ENCODE data around the gene MESP2.

Gene MESP2, protein sequence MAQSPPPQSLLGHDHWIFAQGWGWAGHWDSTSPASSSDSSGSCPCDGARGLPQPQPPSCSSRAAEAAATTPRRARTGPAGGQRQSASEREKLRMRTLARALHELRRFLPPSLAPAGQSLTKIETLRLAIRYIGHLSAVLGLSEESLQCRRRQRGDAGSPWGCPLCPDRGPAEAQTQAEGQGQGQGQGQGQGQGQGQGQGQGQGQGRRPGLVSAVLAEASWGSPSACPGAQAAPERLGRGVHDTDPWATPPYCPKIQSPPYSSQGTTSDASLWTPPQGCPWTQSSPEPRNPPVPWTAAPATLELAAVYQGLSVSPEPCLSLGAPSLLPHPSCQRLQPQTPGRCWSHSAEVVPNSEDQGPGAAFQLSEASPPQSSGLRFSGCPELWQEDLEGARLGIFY
- long read RNA-seq, donor 1: 0 reads
- long read RNA-seq, donor 2, partial matches to known transcripts: 36 of 45 reads
- long read RNA-seq, donor 2, other reads (novel, unspliced or antisense): 9 of 45 reads
- long read RNA-seq, donor 3: 0 reads
- long read RNA-seq, donor 4: 0 reads
- long read RNA-seq, donor 5: 0 reads
- long read RNA-seq, donor 6, partial matches to known transcripts: 41 of 52 reads
- long read RNA-seq, donor 6, other reads (novel, unspliced or antisense): 11 of 52 reads
- long read RNA-seq, donor 7: 0 reads
- long read RNA-seq, donor 8, partial matches to known transcripts: 109 of 109 reads
- long read RNA-seq, donor 8, other reads (novel, unspliced or antisense): 0 of 109 reads

DNA sequence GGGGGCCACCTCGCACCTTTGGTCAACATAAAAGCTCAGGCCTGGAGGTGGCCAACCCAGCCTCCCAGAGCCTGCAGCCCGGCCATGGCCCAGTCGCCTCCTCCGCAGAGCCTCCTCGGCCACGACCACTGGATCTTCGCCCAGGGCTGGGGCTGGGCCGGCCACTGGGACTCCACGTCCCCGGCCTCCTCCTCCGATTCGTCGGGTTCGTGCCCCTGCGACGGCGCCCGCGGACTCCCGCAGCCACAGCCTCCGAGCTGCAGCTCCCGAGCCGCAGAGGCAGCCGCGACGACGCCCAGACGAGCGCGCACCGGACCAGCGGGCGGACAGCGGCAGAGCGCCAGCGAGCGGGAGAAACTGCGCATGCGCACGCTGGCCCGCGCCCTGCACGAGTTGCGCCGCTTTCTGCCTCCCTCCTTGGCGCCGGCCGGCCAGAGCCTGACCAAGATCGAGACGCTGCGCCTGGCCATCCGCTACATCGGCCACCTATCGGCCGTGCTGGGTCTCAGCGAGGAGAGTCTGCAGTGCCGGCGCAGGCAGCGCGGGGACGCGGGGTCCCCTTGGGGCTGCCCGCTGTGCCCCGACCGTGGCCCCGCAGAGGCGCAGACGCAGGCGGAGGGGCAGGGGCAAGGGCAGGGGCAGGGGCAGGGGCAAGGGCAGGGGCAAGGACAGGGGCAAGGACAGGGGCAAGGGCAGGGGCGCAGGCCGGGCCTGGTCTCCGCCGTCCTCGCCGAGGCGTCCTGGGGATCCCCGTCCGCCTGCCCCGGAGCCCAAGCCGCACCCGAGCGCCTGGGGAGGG lies at the start of gene MESP2:
Gene MESP2 (plus strand): TSS at position 59 of the 799 bp plus-strand sequence. CDS start 26 bp downstream, at position 85.
- DNase-seq: peak; percentile 84

DNA sequence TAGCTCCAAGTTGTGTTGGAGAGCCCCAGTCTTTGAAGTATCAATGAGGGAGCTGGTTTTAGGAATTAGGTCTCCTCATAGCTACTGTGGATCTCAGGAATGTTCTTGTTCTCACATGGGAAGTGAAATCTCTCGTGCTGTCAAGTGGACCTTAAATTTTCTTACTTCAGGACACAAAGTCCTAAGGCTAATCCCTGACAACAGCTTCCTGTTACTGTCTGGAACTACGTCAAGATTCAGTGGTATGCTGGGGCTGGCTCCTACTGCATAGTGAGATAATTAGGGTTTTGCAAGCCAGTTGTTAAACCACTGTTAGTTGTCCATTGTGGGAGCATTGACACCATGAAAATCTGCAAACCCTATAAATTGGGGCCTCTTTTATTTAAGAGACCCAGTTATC lies 47.9 kb upstream of the MESP2 start:
- no peak for DNase-seq

DNA sequence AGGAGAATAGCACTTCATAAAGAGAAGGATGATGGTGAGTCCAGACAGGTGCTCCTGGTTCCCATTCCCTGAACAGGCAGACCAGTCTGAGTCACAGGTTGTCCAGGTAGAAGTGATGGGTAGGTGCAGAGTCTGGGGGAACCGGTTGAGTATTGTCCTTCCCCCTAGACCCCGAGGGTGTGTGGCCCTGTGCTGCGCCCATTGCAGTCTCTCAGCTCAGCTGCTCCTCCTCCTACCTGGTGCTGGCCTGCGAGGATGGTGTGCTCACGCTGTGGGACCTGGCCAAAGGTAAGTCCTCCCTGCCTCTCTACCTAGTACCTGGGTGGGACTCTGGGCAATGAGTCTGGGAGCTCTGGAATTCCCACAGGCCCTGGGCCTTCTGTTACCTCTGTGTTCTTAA lies 44.9 kb upstream of the MESP2 start:
- DNase-seq: no peak

DNA sequence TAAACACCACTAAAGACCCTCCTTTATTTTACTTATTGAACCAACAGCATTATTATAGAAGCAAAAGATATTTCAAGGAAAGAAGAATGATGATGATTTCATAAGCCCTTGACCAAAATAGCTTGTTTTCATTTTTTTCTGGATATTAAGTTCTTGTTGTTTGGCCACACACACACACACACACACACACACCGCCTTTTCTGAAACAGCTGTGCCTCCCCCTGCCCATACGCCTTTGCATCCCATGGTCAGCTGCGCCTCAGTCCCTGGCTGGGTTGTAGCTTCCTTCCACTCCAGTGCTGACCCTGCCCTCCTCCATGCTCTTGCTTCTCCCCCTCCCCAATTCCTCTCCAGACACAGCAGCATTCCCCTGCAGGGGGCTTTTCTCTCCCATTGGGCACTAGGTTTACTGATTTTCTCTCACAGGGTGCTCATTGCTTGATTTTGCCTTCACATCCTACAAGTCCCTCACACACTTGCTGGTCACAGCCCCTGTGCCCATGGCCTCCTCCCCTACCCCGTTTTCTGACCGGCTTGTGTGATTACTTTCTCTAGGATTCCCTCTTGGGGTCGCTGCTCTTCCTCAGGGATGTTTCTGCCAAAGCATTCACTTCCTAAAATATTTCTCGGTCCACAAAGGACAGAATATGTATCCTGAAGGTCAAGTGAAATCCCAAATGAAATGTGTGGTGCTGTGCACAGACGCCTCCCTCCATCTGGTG lies 43.5 kb upstream of the MESP2 start:
- DNase-seq: no peak

DNA sequence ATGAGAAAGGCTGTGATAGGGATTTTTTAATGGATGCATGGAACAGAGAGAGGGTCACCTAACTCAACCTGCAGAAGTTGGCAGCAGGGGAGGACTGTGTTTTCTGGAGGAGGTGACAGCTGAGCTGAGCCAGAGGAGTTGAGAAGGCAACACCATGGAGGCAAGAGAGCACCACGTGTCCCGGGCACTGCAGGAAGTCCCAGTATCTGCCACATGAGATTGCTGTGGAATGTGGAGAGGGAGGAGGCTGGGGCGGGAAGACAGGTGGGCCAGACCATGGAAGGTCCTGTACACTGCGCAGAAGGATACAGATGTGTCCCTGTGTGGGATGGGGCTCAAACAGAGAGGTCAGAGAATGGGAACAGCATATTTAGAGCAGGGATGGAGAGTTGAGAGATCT lies 40.4 kb upstream of the MESP2 start:
- DNase-seq: no peak

DNA sequence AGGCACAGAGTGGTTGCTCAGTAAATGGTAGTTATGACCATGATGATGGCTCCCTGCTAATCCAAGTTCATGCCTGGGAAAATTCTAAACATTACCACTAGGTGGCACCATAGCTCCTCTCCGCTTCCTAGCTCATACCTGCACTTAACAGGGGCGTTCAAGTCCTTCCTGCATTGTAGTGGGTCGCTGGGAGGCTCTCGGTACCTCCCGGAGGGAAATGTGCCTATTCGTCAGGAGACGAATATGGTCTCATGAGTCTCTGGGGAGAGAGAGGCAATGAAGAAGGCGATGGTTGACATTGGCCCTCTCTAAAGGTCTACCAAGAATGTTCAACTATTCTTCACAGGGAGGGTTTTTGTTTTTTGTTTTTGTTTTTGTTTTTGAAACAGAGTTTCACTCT lies 36.0 kb upstream of the MESP2 start:
- DNase-seq: no peak

DNA sequence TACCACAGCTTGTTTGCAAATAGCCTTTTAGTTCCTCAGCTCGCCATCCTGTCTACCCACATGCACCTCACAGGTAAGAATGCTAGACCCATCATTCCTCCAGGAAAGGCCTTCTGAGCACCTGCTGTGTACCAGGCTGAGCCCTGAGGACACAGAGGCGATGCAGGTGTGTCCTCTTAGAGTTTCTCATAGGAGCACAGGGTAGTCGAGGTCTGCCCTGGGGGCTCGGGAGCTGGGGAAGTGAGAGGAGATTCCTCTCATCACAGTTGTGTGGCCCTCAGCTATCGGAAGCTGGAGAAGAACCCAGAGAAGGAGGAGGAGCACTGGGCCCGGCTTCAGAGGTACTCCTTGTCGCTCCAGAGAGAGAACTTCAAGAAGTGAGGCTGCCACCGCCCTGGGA lies 33.1 kb upstream of the MESP2 start:
- no peak for DNase-seq

DNA sequence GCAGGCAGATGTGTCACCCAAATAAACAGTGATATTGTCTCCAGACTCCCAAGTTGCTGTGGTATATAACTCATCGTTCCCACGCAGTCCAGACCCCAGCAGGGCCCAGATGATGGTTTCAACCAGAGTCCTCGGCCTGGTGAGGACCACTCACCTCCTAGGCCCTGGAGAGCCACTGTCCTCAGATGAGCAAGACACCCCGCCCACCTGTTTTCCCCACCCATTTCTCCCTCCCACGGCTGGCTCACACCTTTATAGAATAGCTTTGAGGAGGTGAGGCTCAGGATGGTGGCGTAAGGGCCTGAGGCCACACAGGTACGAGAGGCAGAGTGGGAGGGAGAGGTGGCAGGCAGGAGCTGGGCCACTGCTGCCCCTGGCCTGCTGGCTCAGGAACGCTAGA lies 32.5 kb upstream of the MESP2 start:
- no peak for DNase-seq

DNA sequence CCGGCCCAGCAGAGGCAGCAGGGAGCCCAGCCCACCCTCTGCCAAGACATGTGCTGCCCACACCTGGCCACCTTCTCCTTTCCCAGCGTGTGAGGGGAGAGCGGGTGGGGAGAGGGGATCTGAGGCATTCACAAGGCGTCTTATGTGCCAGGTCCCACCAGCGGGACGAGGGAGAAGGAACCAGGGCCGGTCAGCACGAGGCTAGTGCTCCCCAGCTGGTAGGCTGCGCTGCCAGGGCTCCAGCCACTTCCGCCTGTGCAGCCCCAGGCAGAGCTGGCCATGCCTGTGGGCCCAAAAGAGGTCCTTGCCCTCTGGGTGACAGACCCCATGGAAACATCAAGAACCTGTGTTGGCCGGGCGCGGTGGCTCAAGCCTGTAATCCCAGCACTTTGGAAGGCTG lies 31.0 kb upstream of the MESP2 start:
- no peak for DNase-seq

DNA sequence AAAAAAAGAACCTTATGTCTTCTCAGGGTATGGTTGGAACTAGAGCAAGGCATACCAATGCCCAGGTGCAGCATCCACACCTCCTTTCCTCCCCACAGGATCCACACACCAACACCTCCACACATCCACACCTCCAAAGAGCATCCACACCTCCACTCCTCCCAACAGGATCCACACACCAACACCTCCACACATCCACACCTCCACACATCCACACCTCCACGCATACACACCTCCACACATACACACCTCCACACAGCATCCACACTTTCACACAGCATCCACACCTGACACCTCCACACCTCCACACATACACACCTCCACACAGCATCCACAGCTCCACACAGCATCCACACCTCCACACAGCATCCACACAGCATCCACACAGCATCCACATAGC lies 30.4 kb upstream of the MESP2 start:
- DNase-seq: no peak

DNA sequence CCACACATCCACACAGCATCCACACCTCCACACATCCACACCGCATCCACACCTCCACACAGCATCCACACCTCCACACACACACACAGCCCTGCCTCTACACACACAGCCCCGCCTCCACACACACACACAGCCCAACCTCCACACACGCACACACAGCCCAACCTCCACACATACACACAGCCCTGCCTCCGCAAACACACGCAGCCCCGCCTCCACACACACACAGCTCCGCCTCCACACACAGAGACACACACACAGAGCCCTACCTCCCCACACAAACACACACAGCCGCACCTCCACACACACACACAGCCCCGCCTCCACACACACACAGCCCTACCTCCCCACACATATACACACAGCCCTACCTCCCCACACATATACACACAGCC lies 29.7 kb upstream of the MESP2 start:
- no peak for DNase-seq

DNA sequence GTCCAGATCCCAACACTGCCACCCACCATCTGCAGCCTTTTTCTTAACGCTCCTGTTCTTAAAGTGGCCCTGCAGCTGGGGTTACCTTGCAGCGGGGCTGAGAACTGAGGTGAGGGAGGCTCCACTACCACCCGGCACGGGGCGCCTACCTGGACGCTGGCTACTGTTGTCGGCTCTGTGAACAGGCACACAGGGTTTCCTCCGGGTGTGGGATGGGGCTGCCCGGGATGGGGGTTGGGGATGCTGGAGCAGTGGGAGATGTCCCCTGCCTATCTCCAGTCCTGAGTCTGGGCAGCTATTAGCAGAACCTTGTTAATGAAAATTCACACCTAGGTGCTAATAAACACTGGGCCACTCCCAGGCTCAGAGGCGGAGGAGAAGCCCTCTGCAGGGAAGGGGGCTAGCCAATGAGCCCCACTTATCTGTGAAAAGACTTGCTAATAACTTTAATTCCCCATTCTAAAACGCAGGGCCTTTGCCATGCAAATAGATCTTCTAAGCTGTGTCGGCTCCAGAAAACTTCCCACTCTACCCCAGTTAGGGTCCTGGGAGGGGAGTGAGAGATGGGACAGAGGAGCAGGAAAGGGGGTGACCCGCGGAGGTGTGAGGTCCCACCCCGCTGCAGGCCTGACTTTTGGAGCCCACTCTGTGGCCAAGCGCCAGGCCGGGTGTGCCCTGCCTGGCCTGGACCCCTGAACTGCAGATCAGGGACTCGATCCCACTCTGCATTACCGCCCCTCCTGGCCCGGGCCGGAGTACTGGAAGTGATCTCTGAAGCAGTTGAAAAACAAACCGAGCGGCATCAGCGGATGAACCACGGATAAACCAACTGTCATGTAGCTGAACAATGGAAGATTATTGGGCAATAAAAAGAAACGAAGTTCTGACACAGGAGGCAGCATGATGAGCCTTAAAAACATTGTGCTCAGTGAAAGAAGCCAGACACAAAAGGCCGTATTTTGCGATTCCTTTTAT lies 28.1 kb upstream of the MESP2 start:
- no peak for DNase-seq

DNA sequence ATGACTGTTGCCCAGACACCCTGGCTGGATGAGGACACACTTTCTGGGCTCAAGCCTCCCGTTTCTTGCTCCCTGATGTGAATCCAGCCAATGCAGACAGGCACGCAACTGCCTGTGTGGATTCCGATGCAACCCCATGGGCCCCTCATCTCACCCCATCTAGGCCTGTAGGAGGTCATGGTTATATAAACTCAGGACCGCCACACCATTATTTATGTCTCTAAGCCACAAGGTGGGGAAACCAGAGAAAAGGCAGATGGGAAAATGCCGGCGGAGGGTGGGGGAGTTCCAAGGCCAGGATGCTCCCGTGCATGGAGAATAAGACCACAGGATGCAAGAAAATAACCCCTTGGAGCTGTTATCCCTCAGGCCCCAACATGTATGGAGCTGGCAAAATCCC lies 27.1 kb upstream of the MESP2 start:
- DNase-seq: no peak

DNA sequence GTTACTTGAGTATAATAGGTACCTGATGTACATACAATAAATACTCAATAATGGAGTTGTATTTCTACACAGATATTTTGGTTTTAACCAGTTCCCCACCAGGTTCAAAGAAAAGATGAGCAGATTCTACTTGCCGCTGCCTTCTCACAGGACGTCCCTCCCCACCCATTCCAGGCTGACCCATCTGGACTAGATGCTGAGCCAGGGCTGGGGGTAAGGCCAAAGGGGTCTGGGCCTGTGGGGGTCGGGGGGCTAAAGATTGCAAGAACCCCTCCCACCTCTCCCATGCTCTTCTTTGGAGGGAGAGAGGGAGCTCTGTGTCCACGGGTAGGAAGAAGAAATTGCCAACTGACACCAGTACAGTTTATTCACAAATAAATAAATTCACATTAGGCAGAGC lies 26.6 kb upstream of the MESP2 start:
- no peak for DNase-seq

DNA sequence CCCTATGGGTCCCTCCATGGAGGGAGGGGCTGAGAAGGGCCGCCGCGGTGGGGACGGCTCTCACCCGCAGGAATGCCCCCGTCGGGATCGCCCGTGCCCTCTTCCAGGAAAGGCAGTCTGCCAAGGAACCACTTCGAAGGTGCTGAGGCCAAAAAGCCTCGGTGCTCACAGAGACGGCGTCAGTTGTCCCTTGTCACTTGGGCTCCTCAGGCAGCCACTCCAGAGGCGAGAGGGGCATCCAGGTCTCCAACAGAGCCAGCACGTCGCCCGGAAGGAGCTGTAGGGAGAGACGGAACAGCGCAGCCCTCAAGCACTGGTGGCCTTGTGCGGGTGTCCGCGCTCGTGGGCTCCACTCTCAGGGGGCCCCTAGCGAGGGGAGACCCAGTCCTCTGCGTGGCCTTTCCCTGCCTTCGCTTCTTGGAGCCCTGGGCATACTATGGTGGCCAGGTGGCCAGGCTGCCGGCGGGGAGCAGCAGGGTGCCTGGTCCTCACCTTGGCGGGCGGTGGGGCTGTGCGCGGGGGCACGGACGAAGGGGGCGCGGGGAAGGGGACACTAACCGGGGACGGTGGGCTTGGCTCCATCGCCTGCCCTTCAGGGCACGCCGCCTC lies 26.1 kb upstream of the MESP2 start:
- DNase-seq: peak; percentile 61

DNA sequence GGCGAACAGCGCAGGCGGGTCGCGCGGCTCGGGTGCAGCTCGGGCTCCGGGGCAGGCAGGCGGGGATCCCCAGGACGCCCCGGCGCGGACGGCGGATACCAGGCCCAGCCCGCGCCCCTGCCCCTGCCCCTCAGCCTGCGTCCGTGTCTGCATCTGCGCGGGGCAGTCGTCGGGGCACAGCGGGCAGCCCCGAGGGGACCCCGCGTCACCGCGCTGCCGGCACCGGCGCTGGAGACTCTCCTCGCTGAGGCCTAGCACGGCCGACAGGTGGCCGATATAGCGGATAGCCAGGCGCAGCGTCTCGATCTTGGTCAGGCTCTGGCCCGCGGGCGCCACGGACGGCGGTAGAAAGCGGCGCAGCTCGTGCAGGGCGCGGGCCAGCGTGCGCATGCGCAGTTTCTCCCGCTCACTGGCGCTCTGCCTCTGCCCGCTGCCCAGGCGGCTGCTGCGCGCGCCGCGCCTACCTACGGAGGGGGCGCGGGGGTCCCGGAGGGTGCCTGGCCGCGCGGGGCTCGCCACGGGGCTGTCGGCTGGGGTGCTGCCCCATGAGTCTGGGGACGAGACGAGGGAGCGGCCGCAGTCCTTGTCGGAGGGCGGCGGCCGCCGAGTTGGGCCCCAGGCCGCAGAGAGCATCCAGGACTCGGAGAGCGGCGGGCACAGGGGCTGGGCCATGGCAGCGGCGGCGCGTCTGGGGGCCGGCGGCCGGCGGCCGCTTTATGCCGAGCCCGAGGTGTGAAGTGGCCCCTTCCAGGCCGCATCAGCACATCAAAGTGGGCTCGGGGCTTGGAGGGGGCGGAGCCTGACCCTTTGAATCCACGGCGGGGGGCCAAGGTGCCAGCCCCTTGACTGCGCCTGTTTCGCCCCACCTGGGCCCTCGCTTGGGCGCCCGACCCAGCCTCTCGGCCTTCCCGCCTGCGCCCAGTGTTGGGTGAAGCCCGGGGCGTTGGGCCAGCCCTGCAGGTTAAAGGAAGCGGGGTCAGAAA lies 25.3 kb upstream of the MESP2 start, which contains the start of gene MESP1:
Gene MESP1 (minus strand): TSS at position 690 of the 983 bp plus-strand sequence. CDS start 18 bp downstream, at position 672.
- peak; percentile 91 for DNase-seq

DNA sequence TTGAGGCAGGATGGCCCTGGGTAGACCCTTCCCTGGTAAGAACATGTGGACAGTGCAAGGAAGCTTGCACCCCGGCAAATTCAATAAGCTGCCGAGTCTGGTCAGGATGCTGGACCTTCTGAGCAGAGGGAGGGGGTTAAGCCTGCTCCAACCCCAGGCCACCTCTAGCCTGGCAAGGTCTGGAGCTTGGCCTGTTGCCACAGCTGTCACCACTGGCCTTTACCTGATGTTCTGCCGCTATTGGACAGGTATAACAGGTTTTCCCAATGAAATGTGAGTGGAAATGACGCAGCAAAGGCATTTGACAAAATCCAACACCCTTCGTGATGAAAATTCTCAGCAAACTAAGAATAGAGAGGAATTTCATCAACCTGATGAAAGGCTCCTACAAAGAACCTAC lies 24.4 kb upstream of the MESP2 start:
- no peak for DNase-seq

DNA sequence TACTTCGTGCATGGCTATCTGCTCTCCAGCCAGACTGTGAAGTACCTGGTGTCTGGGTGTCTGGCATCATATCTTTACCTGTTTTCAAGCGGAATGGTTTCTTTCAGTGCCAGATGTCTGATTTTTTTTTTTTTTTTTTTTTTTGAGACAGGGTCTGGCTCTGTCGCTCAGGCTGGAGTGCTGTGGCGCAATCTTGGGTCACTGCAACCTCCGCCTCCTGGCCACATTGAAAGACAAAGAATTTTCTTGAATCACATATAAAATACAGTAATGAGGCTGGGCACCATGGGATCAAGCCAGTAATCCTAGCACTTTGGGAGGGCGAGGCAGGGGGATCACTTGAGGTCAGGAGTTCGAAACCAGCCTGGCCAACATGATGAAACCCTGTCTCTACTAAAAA lies 22.3 kb upstream of the MESP2 start:
- no peak for DNase-seq
